ENCODE measurements around the gene VEGFA. TPM values are rescaled to one million over a fixed set of nuclear protein-coding genes. Genes with fewer than 3 reads are reported as not detected.

The VEGFA gene
- total and polyA plus RNA-seq, 2 donors from 2014 or later, result 36.3 to 111 TPM

GRCh38 chr6:43744491-43744890, 25.5 kb upstream of the VEGFA start:
- FAIRE-seq (no peak), DNase-seq (peak in 4 of 5 donors; percentile 37 to 83 (median 62))
- no peaks in the 10 kb centered on the region for H3K27me3 ChIP-seq (ENCODE audit: control insufficient read depth, insufficient read depth, low read length)
- intact Hi-C loops (cut with DNase I), result no loop called here
- no peaks in the 10 kb centered on the region for H3K36me3 ChIP-seq (ENCODE audit: control insufficient read depth in 2 of 3, insufficient read depth in 3 of 3, low read length in 3 of 3)
- no peak overlapping the region for H3K4me3 ChIP-seq (ENCODE audit: low read length in 3 of 3)
- TF ChIP-seq CTCF (IDR thresholded peaks at IDR 0.05; ENCODE audit: borderline replicate concordance, extremely low read depth, insufficient read depth), result no peak
- H3K9me3 ChIP-seq (ENCODE audit: control insufficient read depth in 2 of 3, insufficient read depth in 1 of 3, low read length in 3 of 3), result no peaks in the 10 kb centered on the region
- no peak overlapping the region for H3K27ac ChIP-seq (ENCODE audit: low read depth in 2 of 2, low read length in 2 of 2)
- H3K4me1 ChIP-seq (ENCODE audit: control insufficient read depth in 2 of 3, insufficient read depth in 2 of 3, low read depth in 1 of 3, low read length in 3 of 3), result peaks cover 0 to 3% (median 0%) of the 10 kb centered on the region in 3 donors
- no peak overlapping the region for H3K9ac ChIP-seq (ENCODE audit: low read length in 3 of 3)

DNA sequence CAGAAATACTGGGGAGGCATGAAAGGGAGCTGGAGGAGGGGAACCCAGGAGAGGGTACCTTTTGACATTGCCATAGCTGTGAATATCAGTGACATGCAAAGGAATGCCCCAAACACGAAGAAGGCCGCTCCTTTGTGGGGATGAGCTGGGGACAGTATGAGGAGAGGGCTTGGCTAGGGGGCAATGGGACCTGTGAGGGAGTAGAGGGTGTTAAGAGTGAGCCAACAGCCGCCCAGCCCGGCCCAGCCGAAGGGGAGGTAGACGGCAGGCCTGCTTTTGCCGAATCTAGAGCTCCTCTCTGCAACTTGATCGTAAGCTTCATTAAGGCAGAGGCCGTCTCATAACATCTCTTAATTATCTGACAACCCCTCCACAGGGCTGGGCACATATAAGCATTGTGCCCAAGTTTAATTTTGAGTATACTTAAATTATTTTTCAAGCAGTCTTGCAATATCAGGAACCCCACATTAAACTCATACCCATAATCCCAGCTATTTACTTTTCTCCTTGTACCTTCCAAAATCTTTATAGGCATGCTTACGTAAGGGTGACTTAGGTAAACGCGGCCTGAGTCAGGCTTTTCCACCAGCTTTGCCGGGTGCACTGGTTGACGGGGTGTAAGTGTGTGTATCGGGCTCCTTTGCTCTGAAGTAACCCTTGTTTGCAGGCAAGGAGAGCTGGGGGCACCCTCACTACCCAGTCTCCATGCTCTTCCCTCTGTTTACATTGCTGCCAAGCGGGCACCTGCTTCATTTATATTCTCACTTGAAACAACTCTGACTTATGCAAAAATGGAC, 24.9 kb upstream of the VEGFA start:
- no peak overlapping the region for H3K9ac ChIP-seq (ENCODE audit: low read length in 3 of 3)
- DNase-seq (peak in 2 of 5 donors; percentile 9 to 20), FAIRE-seq (no peak)
- peaks cover 0 to 3% (median 0%) of the 10 kb centered on the region in 3 donors for H3K4me1 ChIP-seq (ENCODE audit: control insufficient read depth in 2 of 3, insufficient read depth in 2 of 3, low read depth in 1 of 3, low read length in 3 of 3)
- H3K27ac ChIP-seq (ENCODE audit: low read depth in 2 of 2, low read length in 2 of 2), result no peak overlapping the region
- TF ChIP-seq CTCF (IDR thresholded peaks at IDR 0.05; ENCODE audit: borderline replicate concordance, extremely low read depth, insufficient read depth), result no peak
- no peaks in the 10 kb centered on the region for H3K9me3 ChIP-seq (ENCODE audit: control insufficient read depth in 2 of 3, insufficient read depth in 1 of 3, low read length in 3 of 3)
- intact Hi-C loops (cut with DNase I), result no loop called here
- H3K36me3 ChIP-seq (ENCODE audit: control insufficient read depth in 2 of 3, insufficient read depth in 3 of 3, low read length in 3 of 3), result no peaks in the 10 kb centered on the region
- H3K4me3 ChIP-seq (ENCODE audit: low read length in 3 of 3), result no peak overlapping the region
- no peaks in the 10 kb centered on the region for H3K27me3 ChIP-seq (ENCODE audit: control insufficient read depth, insufficient read depth, low read length)

DNA sequence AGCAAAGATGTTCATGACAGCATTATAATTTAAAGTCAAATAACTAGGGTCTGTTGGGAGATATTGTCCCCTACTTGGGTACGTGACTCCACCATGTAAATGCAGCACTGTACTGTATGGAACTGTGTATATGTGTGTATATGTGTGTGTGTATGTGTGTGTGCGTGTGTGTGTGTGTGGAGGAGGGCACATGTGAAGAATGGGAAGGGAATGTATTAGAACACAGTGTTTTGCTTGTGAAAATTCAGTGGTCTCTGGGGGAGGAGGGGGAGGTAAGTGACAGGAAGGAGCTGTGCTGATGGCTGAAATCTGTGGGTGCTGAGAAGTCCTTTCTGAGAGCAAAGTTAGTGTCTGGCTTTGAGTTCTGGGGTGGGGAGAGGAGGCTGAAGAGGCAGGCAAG, 23.9 kb upstream of the VEGFA start:
- Histone ChIP-seq H3K36me3 (ENCODE audit: control insufficient read depth in 2 of 3, insufficient read depth in 3 of 3, low read length in 3 of 3) (no peaks in the 10 kb centered on the region), H3K27ac (ENCODE audit: low read depth in 2 of 2, low read length in 2 of 2) (no peak overlapping the region), H3K27me3 (ENCODE audit: control insufficient read depth, insufficient read depth, low read length) (no peaks in the 10 kb centered on the region), H3K9me3 (ENCODE audit: control insufficient read depth in 2 of 3, insufficient read depth in 1 of 3, low read length in 3 of 3) (no peaks in the 10 kb centered on the region), H3K9ac (ENCODE audit: low read length in 3 of 3) (no peak overlapping the region), H3K4me3 (ENCODE audit: low read length in 3 of 3) (no peak overlapping the region), H3K4me1 (ENCODE audit: control insufficient read depth in 2 of 3, insufficient read depth in 2 of 3, low read depth in 1 of 3, low read length in 3 of 3) (peaks cover 0 to 3% (median 0%) of the 10 kb centered on the region in 3 donors)
- no peak for FAIRE-seq
- TF ChIP-seq CTCF (IDR thresholded peaks at IDR 0.05; ENCODE audit: borderline replicate concordance, extremely low read depth, insufficient read depth), result no peak
- peak in 3 of 5 donors; percentile 12 to 31 (median 30) for DNase-seq
- intact Hi-C loops (cut with DNase I), result no loop called here

Measured in kidney (tissue), 14 donors.